Stimulated activated CD8-positive, alpha-beta memory T cell treated with anti-CD3 and anti-CD28 coated beads, Interleukin-7, amount 100 ng/mL, for 48 hours (primary cell): ENCODE data around the gene KRTAP10-4.
"Not testable (repeated sequence)": the region's sequence is repeated elsewhere in the genome, so short reads cannot be mapped to it uniquely, and the experiment has no call there.

Source experiments
- DNase-seq, 2 donors: peaks; one replicate each; pipeline ENCODE4 v3.0.0-alpha.2; 2020; ENCODE audit warnings: low read depth in 1 of 2; ENCODE audit errors: extremely low read depth in 1 of 2

KRTAP10-4 gene

DNA sequence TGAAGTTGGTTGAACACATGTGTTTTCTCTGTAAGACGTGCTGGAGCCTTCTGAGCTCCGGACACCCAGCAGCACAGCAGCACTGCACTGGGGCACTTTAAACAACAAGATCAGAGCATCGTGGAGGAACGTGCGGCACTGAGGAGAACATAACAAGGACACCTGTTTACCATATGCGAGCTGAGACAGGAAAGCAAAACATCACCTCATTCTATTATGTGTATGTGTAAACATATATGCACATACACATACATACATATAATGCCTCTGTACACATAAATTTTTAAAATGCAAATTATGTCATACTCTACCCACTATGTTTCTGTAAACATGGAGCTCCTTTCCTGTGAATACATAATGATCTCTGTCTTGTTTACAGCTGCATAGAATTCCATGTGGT, 22.0 kb downstream of the KRTAP10-4 start:
- no peak for DNase-seq

DNA sequence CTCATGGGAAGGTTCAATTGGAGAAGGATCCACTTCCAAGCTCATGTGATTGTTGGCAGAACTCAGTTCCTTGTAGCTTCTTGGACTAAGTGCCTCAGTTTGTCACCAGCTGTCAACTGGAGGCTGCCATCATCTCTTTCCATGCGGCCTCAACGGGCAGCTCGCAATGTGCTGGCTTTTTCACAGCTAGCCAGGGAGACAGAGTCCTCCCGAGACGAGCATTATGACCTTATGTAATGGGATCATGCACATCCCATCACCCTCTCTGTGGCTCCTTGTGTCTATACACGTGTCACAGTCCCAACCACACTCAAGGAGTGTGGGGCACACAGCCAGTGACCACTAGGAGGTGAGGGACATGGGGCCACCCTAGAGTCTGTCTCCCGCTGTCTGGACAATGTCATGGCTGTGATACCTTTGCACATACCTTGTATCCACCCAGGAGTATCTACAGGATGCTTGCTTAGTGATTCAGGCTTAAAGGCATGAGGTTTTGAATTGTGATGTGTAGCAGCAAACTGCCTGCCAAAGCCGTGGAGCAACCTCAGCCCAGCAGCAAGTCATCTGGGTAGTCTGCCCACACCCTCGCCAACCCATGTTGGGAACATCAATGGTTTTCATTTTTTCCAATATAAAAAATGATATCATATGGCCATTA, 22.7 kb downstream of the KRTAP10-4 start:
- DNase-seq: no peak

DNA sequence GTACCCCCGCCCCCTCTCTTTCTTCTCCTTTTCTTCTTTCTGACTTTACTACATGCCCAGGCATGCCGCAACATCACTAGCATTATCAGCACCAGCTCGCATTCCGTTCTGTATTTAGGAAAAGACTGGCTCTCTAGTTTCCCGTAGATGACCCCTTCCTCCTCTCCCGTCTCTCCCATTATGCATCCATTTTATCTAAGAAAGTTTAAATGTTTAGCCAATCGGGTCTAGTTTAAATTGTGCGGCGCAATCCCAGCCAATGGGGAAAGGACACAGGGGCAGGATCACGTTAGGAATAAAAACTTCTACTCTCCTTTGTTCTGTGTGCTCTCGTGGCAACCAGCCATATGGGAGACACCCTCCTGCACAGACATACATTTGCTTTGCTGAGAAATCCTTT, 24.5 kb downstream of the KRTAP10-4 start:
- DNase-seq: no peak

DNA sequence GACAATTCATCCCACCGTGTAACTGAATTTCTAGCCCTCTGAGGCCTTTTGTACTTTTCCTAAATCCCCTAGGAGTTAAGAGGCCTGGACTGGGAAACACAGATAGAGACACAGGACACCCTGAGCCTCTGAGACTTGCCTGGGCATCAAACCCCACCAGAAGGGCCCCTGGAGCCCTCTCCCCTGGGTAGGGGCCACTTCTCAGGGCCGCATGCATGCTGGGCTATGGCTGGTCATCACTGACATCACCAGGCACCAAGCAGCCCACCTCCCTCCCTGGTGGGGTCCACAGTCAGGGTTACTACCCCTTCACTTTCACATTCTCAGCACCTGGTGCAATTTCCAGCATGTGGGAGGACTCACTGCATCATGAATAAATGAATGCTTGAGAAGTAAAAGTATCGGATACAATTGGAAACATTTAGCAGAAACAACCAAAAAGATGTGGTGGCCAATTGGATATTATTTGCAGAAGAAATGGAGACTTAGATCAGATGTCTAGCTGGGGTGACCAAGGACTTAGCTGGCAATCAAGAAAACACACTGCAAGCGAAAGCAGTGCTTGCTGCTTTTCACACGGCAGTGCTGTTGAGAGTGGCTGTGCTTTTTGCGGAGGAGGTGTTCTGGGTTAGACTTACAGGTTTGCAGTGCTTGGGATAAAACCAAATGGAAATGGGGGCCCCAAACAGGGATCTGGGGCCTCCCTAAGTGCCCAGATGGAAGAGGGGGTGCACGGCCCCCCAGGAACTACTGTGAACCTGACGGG, 25.9 kb downstream of the KRTAP10-4 start:
- DNase-seq: no peak

DNA sequence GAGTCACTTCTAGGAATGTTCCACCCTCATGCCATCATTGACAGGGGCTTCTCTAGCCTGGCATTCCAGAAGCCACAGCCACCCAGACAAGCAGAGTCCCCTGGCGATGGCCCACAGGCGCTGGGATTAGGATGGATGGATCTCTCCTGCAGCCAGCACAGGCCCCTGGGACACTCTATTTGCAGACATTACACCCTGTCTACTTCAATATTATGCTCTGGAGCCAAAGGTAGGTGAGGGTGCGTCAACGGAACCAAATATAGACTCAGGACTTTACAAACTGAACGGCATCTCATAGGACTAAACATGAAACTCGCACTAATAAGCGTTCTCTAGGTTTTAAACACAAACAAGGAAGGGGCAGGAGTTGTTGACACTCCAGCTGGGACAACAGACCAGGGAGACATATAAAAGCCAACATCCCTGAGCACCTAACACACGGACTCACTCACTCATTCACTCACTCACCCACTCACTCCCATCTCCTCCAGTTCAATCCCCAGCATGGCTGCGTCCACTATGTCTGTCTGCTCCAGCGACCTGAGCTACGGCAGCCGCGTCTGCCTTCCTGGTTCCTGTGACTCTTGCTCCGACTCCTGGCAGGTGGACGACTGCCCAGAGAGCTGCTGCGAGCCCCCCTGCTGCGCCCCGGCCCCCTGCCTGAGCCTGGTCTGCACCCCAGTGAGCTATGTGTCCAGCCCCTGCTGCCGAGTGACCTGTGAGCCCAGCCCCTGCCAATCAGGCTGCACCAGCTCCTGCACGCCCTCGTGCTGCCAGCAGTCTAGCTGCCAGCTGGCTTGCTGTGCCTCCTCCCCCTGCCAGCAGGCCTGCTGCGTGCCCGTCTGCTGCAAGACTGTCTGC, 26.8 kb downstream of the KRTAP10-4 start, which contains the start of gene KRTAP10-7:
Gene KRTAP10-7, plus strand, starts transcription at position 480 of the 861 bp plus-strand sequence. Its CDS starts 25 bp downstream, at position 505.
- DNase-seq: not testable (repeated sequence)

DNA sequence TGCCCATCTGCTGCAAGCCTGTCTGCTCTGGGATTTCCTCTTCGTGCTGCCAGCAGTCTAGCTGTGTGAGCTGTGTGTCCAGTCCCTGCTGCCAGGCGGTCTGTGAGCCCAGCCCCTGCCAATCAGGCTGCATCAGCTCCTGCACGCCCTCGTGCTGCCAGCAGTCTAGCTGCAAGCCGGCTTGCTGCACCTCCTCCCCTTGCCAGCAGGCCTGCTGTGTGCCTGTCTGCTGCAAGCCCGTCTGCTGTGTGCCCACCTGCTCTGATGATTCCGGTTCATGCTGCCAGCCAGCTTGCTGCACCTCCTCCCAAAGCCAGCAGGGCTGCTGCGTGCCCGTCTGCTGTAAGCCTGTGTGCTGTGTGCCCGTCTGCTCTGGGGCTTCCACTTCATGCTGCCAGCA, 27.6 kb downstream of the KRTAP10-4 start:
- not testable (repeated sequence) for DNase-seq

DNA sequence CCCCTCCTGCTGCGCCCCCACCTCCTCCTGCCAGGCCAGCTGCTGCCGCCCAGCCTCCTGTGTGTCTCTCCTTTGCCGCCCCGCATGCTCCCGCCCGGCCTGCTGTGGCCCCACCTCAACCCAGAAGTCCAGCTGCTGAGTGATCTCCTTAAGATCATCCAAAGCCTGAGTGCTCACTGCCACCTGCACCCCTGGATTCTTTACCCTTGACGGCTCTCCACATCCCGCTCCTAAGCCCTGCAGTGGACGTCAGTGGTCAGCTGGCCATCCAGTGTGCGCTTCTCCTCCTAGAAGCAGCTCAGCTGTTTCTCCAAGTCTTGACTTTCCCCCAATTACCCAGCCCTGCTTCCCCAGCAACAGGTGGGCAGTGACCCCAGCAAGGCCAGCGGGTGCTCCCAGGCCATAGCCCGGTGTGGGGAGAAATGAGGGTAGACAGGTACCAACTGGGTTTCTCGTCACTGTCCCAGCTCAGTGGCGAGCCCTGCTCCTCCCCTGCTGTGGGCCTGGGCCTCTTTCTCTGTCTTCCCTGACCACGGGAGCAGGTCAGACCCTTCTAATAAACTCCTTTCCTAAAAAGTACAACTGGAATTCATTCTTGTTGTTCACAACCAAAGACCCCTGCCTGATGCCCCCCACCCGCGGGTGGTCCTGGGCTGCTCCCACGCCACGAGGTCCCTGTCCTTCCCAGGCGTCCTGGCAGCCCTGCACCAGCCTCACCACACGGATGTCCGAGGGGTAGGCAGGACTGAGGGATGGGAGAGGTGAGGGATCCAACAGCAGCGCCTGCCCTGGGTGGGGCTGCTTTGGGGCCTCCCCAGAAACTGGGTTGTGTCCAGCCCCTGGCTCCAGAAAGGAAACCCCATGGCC, 28.3 kb downstream of the KRTAP10-4 start:
- DNase-seq: no peak

DNA sequence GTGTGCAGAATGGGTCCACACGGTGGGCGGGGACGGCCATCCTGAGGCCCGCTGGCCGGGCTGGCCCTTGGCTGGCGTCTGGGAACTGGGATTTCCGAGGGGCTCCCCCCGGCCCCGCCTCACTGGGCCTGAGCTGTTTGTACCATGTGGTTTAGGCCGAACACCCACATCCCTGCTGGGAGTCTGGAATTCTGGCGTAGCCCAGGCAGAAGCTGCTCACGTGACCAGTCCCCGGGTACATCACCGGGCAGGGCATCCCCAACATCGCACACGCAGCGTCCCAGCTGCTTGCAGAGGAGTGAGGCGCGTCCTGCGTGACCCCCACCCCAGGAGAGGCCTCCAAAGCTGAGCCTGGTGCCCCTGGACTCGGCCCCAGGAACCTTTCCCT, 28.9 kb downstream of the KRTAP10-4 start:
- DNase-seq: no peak

DNA sequence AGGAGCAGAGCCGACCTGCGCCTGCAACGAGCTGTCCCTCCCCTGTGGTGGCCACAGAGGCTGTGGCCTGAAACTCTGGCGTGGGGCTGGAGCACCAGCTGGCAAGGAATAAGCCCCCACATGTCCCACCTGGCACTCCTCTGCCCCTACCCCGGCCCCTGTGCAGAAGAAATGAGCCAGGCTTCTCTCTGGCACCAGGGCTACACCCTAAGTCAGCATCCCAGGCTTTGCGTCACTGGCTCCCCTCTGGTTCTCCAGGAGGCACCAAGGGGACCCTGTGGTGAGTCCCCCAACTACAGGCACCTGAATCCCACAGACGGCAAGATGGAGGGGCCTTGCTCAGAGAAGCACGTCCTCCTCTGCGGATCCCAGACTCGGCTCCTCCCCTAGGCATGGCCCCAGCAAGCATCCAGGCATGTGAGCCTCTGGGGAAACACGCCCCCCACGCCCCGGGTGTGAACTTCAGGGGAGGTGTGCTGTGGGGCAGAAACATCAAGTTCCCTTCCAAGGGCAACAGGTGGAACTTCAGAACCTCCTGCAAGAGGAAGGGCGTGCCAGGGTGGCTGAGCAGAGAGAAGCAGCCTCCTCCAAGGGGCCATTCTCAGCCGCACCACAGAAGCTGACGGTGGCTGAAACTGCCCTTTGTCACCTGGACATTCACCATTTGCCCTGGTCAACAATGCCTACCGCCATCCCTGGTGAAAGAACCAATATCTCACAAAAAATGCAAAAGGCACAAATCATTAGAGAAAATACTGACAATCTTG, 29.8 kb downstream of the KRTAP10-4 start:
- DNase-seq: no peak

DNA sequence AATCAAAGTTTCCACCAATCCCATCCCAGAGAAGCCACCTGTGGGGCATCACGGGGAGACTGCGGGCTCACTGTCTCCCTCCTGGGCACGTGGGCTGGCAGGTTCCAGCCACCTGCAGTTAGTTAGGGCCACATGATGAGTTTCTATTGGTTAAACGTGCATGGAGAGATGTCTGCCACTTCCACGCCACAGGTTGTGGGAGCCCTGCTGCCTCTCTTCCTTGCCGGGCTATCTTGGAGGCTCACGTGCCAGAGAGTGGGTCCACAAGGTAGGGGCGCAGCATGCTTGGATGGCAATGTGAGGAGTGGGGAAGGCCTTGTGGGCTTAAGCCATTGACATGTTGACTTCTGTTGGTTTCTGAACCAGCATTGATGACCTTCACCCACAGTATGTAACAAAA, 30.4 kb downstream of the KRTAP10-4 start:
- no peak for DNase-seq

DNA sequence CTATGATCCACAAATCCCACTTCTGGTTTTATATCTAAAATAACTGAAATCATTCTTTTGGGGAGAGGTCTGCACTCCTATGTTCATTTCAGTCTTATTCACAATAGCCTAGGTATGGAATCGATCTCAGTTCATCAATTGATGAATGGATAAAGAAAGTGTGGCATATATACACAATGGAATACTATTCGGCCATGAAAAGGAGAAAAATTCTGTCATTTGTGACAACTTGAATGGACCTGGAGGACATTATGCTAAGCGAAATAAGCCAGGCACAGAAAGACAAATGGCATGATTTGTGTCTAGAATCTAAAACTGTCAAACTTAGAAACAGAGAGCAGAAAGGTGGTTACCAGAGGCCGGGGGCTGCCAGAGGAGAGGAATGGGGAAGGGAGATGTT, 33.0 kb downstream of the KRTAP10-4 start:
- DNase-seq: no peak

DNA sequence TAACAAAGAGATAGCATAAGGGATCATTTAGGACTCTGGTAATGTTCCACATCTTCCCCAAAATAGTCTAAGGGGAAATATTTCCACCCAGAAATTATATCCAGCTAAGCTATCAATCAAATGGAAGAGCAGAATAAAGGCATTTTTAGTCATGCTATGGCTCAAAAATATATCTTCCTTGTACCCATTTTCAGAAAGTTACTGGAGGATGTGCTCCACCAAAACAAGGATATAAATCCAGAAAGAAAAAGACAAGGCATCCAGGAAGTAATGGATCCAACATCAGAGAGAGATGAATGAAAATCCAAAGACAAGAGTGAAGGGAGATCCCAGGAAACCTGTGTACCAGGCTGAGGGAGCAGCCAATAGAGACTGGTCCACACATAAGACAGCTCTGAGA, 35.7 kb downstream of the KRTAP10-4 start:
- DNase-seq: no peak

DNA sequence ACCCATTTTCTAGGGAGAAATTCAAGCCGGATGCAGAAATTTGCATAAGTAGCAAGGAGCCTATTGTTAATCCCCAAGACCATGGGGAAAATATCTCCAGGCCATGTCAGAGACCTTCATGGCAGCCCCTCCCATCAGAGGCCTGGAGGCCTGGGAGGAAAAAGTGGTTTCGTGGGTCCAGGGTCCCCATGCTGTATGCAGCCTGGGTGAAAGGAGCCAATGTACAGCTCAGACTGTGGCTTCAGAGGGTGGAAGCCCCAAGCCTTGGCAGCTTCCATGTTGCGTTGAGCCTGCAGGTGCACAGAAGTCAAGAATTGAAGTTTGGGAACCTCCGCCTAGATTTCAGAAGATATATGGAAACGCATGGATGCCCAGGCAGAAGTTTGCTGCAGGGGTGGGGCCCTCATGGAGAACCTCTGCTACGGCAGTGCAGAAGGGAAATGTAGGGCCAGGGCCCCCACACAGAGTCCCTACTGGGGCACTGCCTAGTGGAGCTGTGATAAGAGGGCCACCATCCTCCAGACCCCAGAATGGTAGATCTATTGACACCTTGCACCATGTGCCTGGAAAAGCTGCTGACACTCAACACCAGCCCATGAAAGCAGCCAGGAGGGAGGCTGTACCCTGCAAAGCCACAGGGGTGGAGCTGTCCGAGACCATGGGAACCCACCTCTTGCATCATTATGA, 36.8 kb downstream of the KRTAP10-4 start:
- DNase-seq: not testable (repeated sequence)

DNA sequence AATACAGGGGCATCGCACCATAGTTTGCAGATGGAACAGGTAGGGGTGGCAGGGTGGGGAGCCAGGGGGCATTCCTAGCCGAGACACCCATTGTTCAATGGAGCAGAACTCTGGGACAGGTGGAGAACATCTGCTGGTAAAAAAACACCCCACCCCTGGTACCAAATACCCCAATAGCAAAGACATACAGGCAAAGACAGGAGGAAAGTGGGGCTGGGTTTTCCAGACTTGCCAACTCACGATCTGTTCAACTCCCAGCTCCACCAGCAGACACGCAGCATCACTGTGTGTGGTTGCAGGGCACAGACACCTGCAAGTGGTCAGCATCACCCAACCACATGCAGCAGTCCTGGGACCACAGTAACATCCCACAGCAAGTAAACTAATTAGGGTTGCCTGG, 38.0 kb downstream of the KRTAP10-4 start:
- DNase-seq: no peak

DNA sequence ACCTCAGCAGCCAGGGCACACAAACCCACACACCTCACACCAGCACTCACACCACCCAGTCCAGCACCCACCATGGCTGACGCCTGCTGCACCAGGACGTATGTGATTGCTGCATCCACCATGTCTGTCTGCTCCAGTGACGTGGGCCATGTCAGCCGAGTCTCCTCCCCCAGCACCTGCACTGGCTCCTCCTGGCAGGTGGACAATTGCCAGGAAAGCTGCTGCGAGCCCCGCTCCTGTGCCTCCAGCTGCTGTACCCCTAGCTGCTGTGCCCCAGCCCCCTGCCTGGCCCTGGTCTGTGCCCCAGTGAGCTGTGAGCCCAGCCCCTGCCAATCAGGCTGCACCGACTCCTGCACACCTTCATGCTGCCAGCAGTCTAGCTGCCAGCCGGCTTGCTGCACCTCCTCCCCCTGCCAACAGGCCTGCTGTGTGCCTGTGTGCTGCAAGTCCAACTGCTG, 38.5 kb downstream of the KRTAP10-4 start, which contains the start of gene KRTAP10-8:
Gene KRTAP10-8, plus strand, starts transcription at position 51 of the 458 bp plus-strand sequence. Its CDS starts 22 bp downstream, at position 73.
- no peak for DNase-seq

DNA sequence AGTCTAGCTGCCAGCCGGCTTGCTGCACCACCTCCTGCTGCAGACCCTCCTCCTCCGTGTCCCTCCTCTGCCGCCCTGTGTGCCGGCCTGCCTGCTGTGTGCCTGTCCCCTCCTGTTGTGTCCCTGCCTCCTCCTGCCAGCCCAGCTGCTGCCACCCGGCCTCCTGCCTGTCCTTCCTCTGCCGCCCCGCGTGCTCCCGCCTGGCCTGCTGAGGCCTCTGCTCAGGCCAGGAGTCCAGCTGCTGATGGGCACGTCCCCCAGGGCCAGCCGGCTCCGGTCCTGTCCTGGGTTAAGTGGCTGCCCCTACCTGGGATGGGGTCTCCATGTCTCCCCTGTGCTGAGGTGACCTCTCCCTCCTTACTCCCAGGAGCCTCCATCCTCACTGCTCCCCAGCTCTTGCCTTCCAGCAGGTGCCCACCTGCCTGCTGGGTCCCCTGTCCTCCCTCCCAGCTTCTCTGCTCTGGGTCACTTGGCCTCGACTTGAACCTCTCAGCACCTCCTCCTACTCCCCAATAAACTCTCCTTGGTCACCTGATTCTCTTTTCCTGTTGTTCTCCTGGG, 39.2 kb downstream of the KRTAP10-4 start:
- DNase-seq: no peak

DNA sequence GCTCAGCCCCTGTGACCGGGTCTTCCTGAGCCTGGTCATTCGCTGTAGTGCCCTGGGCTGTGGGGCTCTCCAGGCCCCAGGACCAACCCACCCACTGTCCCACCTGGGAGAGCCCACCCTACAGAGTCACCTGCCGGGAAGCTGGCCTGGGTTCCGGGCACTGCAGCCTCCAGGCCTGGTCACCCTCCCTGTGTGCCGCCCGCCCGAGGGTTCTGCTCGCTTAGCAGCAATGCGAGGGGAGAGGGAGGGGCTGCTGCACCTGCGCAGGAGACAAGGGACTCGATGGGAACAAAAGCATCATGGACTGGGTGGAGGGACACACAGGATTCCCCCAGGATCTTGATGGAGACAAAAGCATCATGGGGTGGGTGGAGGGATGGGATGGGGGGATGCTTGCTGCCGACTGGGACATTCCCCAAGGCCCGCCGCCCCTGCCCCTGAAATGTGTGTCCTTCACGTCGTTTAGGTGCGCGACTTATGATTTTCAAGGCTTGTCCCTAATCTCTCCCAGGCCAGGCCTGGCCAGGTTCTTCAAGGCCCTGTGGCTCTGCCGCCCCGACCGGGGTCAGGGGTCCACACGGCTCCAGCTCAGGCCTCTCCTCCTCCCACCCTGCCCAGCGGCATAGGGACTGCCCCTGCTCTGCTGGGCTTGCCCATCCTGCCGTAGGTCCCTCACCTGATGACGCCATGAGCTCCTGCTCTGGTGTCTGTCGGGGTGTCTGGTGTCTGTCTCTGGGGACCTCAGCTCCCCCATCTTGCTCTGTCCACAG, 40.0 kb downstream of the KRTAP10-4 start:
- DNase-seq: no peak

DNA sequence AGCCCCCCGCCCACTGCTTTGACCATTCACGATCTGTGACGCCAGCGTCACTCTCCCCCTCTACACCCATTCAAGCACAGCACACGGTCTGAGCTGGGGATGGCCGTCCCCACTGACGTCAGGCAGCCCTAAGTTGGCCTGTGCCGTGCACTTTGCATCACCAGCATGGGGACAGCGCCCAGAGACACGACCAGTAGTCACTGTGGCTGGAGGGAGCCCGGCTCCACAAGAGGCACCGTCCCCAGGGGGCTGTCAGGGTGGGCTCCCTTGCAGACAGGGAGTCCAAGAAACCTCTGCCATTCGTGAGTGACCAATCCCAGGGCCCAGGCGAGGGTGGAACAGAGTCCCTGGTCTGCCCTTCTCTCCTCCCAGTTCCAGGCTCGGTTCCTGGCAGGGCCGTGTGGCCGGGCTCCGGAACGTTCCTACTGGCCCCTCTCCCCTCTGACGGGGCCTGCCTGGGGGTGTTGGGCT, 40.7 kb downstream of the KRTAP10-4 start:
- no peak for DNase-seq
